GM23338 (cell line): ENCODE data around the gene SNW1. TPM values are rescaled to one million over a fixed set of nuclear protein-coding genes. Genes with fewer than 3 reads are reported as not detected.

Experiments
- ATAC-seq: fragments of 200-7000 bp; cut with Tn5 transposase; 3 replicates; pipeline ENCODE4 v1.9.1; 2020
- DNase-seq: peaks from one replicate; pipeline ENCODE4 v3.0.0-alpha.2; 2015; ENCODE audit warnings: low spot score
- H2AFZ ChIP-seq: fragments of 200-600 bp; sonication (generic); 2 replicates; pipeline ENCODE4 v1.8.0; 2016; ENCODE audit warnings: antibody characterized with exemption, mild to moderate bottlenecking, moderate library complexity
- H3F3A ChIP-seq: fragments of 200-600 bp; sonication (generic); replicated peaks from 2 replicates; pipeline ENCODE4 v1.8.0; 2017; ENCODE audit warnings: antibody characterized with exemption, mixed run types, low read depth
- H3K27ac ChIP-seq: fragments of 200-600 bp; sonication (generic); 2 replicates; pipeline ENCODE4 v1.6.1; 2016; ENCODE audit warnings: low read depth
- H3K27me3 ChIP-seq: fragments of 200-600 bp; sonication (generic); 2 replicates; pipeline ENCODE4 v1.8.0; 2016; ENCODE audit warnings: mild to moderate bottlenecking, mixed run types, moderate library complexity; ENCODE audit not compliant: insufficient read depth
- H3K36me3 ChIP-seq: fragments of 200-600 bp; sonication (generic); 2 replicates; pipeline ENCODE4 v1.8.0; 2016; ENCODE audit warnings: mild to moderate bottlenecking; ENCODE audit not compliant: insufficient read depth
- H3K4me1 ChIP-seq: fragments of 200-600 bp; sonication (generic); 2 replicates; pipeline ENCODE4 v1.8.0; 2016; ENCODE audit warnings: mild to moderate bottlenecking, moderate library complexity; ENCODE audit not compliant: insufficient read depth
- H3K4me2 ChIP-seq: fragments of 200-600 bp; sonication (generic); 2 replicates; pipeline ENCODE4 v1.7.1; 2017; ENCODE audit warnings: mixed run types
- H3K4me3 ChIP-seq: fragments of 200-600 bp; sonication (generic); 2 replicates; pipeline ENCODE4 v1.6.1; 2016; ENCODE audit warnings: mixed run types
- H3K79me2 ChIP-seq: fragments of 200-600 bp; sonication (generic); replicated peaks from 2 replicates; pipeline ENCODE4 v1.8.0; 2017; ENCODE audit warnings: mild to moderate bottlenecking; ENCODE audit not compliant: insufficient read depth
- H3K9me2 ChIP-seq: fragments of 200-600 bp; sonication (generic); 2 replicates; pipeline ENCODE4 v1.8.0; 2017; ENCODE audit not compliant: insufficient read depth
- H4K20me1 ChIP-seq: fragments of 200-600 bp; sonication (generic); replicated peaks from 2 replicates; pipeline ENCODE4 v1.8.0; 2017; ENCODE audit warnings: mild to moderate bottlenecking; ENCODE audit not compliant: insufficient read depth
- H3K27ac Mint-ChIP-seq: 2 replicates; pipeline ENCODE4 v1.8.0; 2020; ENCODE audit warnings: inconsistent platforms, mild to moderate bottlenecking, moderate library complexity, mixed read lengths
- H3K27me3 Mint-ChIP-seq: 3 replicates; pipeline ENCODE4 v1.8.0; 2022; ENCODE audit warnings: low read depth, mild to moderate bottlenecking, moderate library complexity, mixed read lengths, inconsistent platforms; ENCODE audit not compliant: insufficient read depth, poor library complexity
- H3K36me3 Mint-ChIP-seq: 3 replicates; pipeline ENCODE4 v1.8.0; 2021; ENCODE audit warnings: low read depth, mild to moderate bottlenecking, inconsistent platforms, moderate library complexity, mixed read lengths
- H3K4me1 Mint-ChIP-seq: 3 replicates; pipeline ENCODE4 v1.8.0; 2020; ENCODE audit warnings: mild to moderate bottlenecking, inconsistent platforms, mixed read lengths
- H3K4me3 Mint-ChIP-seq: 3 replicates; pipeline ENCODE4 v1.8.0; 2021; ENCODE audit warnings: moderate library complexity, mild to moderate bottlenecking, inconsistent platforms, mixed read lengths
- H3K9me3 Mint-ChIP-seq: 3 replicates; pipeline ENCODE4 v1.8.0; 2020; ENCODE audit warnings: moderate library complexity, mild to moderate bottlenecking, inconsistent platforms, mixed read lengths
- CREB1 ChIP-seq: fragments of 250-450 bp; sonication (Bioruptor Pico); IDR thresholded peaks from 2 replicates; pipeline ENCODE4 v1.5.0; 2020; ENCODE audit warnings: low read depth, mild to moderate bottlenecking, moderate library complexity
- EZH2phosphoT487 ChIP-seq: fragments of 200-600 bp; sonication (generic); IDR thresholded peaks from one replicate; pipeline ENCODE4 v1.8.1; 2018; ENCODE audit warnings: antibody characterized with exemption; ENCODE audit not compliant: unreplicated experiment
- JUNB ChIP-seq: IDR thresholded peaks from one replicate; pipeline ENCODE4 v1.6.1; 2016; ENCODE audit warnings: antibody characterized with exemption; ENCODE audit not compliant: unreplicated experiment
- NANOG ChIP-seq: IDR thresholded peaks from 2 replicates; pipeline ENCODE4 v1.6.1; 2016; ENCODE audit warnings: antibody characterized with exemption, borderline replicate concordance
- POLR2AphosphoS5 ChIP-seq: IDR thresholded peaks from 2 replicates; pipeline ENCODE4 v1.6.1; 2016; ENCODE audit warnings: antibody characterized with exemption, low read depth
- STAT1 ChIP-seq: IDR thresholded peaks from one replicate; pipeline ENCODE4 v1.6.1; 2016; ENCODE audit warnings: antibody characterized with exemption; ENCODE audit not compliant: unreplicated experiment
- ZNF114 ChIP-seq: fragments of 250-450 bp; sonication (Bioruptor Pico); IDR thresholded peaks from 2 replicates; pipeline ENCODE4 v1.5.0; 2020; ENCODE audit warnings: mild to moderate bottlenecking, moderate library complexity
- ZNF331 ChIP-seq: fragments of 250-450 bp; sonication (Bioruptor Pico); IDR thresholded peaks from 2 replicates; pipeline ENCODE4 v1.5.0; 2020; ENCODE audit warnings: low read depth, mild to moderate bottlenecking, moderate library complexity
- polyA plus RNA-seq: library from polyadenylated mRNA; unstranded; fragments of >200 nt; fragmentation: Nextera tagmentation; extraction: Ambion mirVana; gene quantifications from 2 replicates; pipeline ENCODE4 v1.2.1, GENCODE V29; 2016
- total RNA-seq: library from RNA; depleted of rRNA; stranded (reverse); fragments of >200 nt; shearing (Covaris generic); gene quantifications from 2 replicates; pipeline ENCODE4 v1.2.3, GENCODE V29; 2014
- TF ChIP-seq, protein P1 (sequence below): fragments of 250-450 bp; sonication (Bioruptor Pico); IDR thresholded peaks from 2 replicates; pipeline ENCODE4 v1.5.0; 2020; ENCODE audit warnings: mild to moderate bottlenecking, moderate library complexity
- TF ChIP-seq, protein P2 (sequence below): IDR thresholded peaks from 2 replicates; pipeline ENCODE4 v1.6.1; 2016; ENCODE audit warnings: antibody characterized with exemption
- TF ChIP-seq, protein P3 (sequence below), 2 experiments: fragments of 200-600 bp in 1 of 2; sonication (generic) in 1 of 2; conservative IDR thresholded peaks; 2 replicates each; pipeline versions ENCODE4 v1.5.1 to v1.6.1; 2016 to 2017; ENCODE audit warnings: antibody characterized with exemption in 2 of 2, low read depth in 2 of 2, mild to moderate bottlenecking in 2 of 2, moderate library complexity in 1 of 2

Gene SNW1
- total and polyA plus RNA-seq, 2 experiments from 2014 or later: 60.5 to 129 TPM

DNA sequence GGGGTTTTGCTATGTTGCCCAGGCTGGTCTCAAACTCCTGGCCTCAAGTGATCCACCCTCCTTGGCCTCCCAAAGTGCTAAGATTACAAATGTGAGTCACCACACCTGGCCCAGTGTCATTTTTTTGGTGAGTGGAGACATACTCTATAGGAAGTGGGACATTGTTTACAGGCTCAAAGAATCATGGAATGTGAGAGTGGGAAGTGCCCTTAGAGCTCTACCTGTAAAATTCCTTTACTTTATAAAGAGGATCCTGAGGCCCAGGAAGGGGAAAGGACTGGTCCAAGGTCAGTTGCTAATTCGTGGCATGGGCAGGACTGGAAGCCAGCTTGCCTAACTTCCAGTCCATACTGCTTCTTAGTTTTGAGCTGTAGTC lies 30.3 kb upstream of the SNW1 start:
- H3K4me1 ChIP-seq: peaks cover 9% of the 10 kb centered on the region
- no peaks in the 10 kb centered on the region for H3K9me2 ChIP-seq
- H3K4me1 Mint-ChIP-seq: peaks cover 8% of the 10 kb centered on the region; the same call in 2 of the 3 replicates
- ATAC-seq (no peak), DNase-seq (no peak)
- no peaks in the 10 kb centered on the region for H3K27me3 ChIP-seq
- peaks cover 2% of the 10 kb centered on the region for H3K27me3 Mint-ChIP-seq
- no peaks in the 10 kb centered on the region for H4K20me1 ChIP-seq
- H3K4me2 ChIP-seq: no peak overlapping the region
- H3F3A ChIP-seq: no peaks in the 10 kb centered on the region
- H3K9me3 Mint-ChIP-seq: no peaks in the 10 kb centered on the region; the same call in 2 of the 3 replicates
- H3K27ac ChIP-seq: no peak overlapping the region
- no peaks in the 10 kb centered on the region for H3K36me3 Mint-ChIP-seq
- H3K36me3 ChIP-seq: no peaks in the 10 kb centered on the region
- no peak overlapping the region for H2AFZ ChIP-seq
- H3K27ac Mint-ChIP-seq: no peak overlapping the region
- no peak overlapping the region for H3K4me3 ChIP-seq
- H3K79me2 ChIP-seq: no peaks in the 10 kb centered on the region
- H3K4me3 Mint-ChIP-seq: no peak overlapping the region
- TF ChIP-seq NANOG (no peak), ZNF331 (CRISPR knock-in tag) (no peak), CREB1 (CRISPR knock-in tag) (no peak), POLR2AphosphoS5 (no peak), JUNB (no peak), EZH2phosphoT487 (no peak), ZNF114 (no peak), STAT1 (no peak)
- TF ChIP-seq, protein P1, sequence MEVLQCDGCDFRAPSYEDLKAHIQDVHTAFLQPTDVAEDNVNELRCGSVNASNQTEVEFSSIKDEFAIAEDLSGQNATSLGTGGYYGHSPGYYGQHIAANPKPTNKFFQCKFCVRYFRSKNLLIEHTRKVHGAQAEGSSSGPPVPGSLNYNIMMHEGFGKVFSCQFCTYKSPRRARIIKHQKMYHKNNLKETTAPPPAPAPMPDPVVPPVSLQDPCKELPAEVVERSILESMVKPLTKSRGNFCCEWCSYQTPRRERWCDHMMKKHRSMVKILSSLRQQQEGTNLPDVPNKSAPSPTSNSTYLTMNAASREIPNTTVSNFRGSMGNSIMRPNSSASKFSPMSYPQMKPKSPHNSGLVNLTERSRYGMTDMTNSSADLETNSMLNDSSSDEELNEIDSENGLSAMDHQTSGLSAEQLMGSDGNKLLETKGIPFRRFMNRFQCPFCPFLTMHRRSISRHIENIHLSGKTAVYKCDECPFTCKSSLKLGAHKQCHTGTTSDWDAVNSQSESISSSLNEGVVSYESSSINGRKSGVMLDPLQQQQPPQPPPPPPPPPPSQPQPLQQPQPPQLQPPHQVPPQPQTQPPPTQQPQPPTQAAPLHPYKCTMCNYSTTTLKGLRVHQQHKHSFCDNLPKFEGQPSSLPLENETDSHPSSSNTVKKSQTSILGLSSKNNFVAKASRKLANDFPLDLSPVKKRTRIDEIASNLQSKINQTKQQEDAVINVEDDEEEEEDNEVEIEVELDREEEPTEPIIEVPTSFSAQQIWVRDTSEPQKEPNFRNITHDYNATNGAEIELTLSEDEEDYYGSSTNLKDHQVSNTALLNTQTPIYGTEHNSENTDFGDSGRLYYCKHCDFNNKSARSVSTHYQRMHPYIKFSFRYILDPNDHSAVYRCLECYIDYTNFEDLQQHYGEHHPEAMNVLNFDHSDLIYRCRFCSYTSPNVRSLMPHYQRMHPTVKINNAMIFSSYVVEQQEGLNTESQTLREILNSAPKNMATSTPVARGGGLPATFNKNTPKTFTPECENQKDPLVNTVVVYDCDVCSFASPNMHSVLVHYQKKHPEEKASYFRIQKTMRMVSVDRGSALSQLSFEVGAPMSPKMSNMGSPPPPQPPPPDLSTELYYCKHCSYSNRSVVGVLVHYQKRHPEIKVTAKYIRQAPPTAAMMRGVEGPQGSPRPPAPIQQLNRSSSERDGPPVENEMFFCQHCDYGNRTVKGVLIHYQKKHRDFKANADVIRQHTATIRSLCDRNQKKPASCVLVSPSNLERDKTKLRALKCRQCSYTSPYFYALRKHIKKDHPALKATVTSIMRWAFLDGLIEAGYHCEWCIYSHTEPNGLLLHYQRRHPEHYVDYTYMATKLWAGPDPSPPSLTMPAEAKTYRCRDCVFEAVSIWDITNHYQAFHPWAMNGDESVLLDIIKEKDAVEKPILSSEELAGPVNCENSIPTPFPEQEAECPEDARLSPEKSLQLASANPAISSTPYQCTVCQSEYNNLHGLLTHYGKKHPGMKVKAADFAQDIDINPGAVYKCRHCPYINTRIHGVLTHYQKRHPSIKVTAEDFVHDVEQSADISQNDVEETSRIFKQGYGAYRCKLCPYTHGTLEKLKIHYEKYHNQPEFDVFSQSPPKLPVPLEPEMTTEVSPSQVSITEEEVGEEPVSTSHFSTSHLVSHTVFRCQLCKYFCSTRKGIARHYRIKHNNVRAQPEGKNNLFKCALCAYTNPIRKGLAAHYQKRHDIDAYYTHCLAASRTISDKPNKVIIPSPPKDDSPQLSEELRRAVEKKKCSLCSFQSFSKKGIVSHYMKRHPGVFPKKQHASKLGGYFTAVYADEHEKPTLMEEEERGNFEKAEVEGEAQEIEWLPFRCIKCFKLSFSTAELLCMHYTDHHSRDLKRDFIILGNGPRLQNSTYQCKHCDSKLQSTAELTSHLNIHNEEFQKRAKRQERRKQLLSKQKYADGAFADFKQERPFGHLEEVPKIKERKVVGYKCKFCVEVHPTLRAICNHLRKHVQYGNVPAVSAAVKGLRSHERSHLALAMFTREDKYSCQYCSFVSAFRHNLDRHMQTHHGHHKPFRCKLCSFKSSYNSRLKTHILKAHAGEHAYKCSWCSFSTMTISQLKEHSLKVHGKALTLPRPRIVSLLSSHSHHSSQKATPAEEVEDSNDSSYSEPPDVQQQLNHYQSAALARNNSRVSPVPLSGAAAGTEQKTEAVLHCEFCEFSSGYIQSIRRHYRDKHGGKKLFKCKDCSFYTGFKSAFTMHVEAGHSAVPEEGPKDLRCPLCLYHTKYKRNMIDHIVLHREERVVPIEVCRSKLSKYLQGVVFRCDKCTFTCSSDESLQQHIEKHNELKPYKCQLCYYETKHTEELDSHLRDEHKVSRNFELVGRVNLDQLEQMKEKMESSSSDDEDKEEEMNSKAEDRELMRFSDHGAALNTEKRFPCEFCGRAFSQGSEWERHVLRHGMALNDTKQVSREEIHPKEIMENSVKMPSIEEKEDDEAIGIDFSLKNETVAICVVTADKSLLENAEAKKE (CRISPR knock-in tag): no peak
- TF ChIP-seq, protein P2, sequence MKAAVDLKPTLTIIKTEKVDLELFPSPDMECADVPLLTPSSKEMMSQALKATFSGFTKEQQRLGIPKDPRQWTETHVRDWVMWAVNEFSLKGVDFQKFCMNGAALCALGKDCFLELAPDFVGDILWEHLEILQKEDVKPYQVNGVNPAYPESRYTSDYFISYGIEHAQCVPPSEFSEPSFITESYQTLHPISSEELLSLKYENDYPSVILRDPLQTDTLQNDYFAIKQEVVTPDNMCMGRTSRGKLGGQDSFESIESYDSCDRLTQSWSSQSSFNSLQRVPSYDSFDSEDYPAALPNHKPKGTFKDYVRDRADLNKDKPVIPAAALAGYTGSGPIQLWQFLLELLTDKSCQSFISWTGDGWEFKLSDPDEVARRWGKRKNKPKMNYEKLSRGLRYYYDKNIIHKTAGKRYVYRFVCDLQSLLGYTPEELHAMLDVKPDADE: no peak
- TF ChIP-seq, protein P3, sequence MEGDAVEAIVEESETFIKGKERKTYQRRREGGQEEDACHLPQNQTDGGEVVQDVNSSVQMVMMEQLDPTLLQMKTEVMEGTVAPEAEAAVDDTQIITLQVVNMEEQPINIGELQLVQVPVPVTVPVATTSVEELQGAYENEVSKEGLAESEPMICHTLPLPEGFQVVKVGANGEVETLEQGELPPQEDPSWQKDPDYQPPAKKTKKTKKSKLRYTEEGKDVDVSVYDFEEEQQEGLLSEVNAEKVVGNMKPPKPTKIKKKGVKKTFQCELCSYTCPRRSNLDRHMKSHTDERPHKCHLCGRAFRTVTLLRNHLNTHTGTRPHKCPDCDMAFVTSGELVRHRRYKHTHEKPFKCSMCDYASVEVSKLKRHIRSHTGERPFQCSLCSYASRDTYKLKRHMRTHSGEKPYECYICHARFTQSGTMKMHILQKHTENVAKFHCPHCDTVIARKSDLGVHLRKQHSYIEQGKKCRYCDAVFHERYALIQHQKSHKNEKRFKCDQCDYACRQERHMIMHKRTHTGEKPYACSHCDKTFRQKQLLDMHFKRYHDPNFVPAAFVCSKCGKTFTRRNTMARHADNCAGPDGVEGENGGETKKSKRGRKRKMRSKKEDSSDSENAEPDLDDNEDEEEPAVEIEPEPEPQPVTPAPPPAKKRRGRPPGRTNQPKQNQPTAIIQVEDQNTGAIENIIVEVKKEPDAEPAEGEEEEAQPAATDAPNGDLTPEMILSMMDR (conservative IDR thresholded peaks at IDR 0.05; ENCODE audit: low read depth in 2 of 2): no peak
